HepG2 (cell line): ENCODE measurements around the gene RBBP5. TPM values are rescaled to one million over a fixed set of nuclear protein-coding genes. Genes with fewer than 3 reads are reported as not detected.

Experiments used
- ATAC-seq: fragments of 200-7000 bp; cut with Tn5 transposase; 3 replicates; pipeline ENCODE4 v1.9.1; 2020; ENCODE audit warnings: mild to moderate bottlenecking, moderate library complexity
- BruUV-seq: library from RNA; stranded (reverse); fragments of 400-500 nt; replicated peaks from 2 replicates; lab custom pipeline; 2021; lab: Mats Ljungman, UMichigan
- CTCF ChIA-PET: fragments of 300-600 bp; formaldehyde crosslinking; extraction: SDS; loops from one replicate; lab custom pipeline; 2021; ENCODE audit warnings: low total read pairs, inconsistent platforms, low intra/inter-chr PET ratio; lab: Yijun Ruan, JAX
- POLR2A ChIA-PET: fragments of 350-600 bp; sonication (Branson Sonifier 250); formaldehyde crosslinking; loops from one replicate; lab custom pipeline; 2020; ENCODE audit warnings: antibody characterized with exemption, inconsistent platforms; lab: Yijun Ruan, JAX
- DNase-seq: peaks from one replicate; pipeline ENCODE4 v3.0.0-alpha.2; 2015; ENCODE audit warnings: low spot score
- FAIRE-seq: peaks from 3 replicates; lab custom pipeline; 2011; peaks lifted over from hg19 to GRCh38; lab: Jason Lieb, UNC
- H2AFZ ChIP-seq: one replicate; pipeline ENCODE4 v1.6.1; 2011; ENCODE audit warnings: low read length, inconsistent platforms
- H3K27ac ChIP-seq: fragments of 300-600 bp; 3 replicates; pipeline ENCODE4 v1.8.0; 2011; ENCODE audit warnings: mixed run types, mild to moderate bottlenecking, mixed read lengths, low read length, inconsistent platforms; ENCODE audit not compliant: insufficient read depth; ENCODE audit errors: extremely low read length
- H3K27me3 ChIP-seq, 2 experiments: fragments of 200-600 bp in 1 of 2; 2 replicates in 1 of 2; 3 replicates in 1 of 2; pipeline versions ENCODE4 v1.6.0 to v1.8.0; 2011; ENCODE audit warnings: low read length in 2 of 2, mild to moderate bottlenecking in 2 of 2, moderate library complexity in 2 of 2, inconsistent platforms in 1 of 2; ENCODE audit not compliant: insufficient read depth in 2 of 2, control insufficient read depth in 1 of 2
- H3K36me3 ChIP-seq, 2 experiments: fragments of 200-600 bp in 1 of 2; replicated peaks in 1 of 2; 2 replicates in 1 of 2; 3 replicates in 1 of 2; pipeline versions ENCODE4 v1.5.1 to v1.8.0; 2011; ENCODE audit warnings: low read length in 2 of 2, inconsistent platforms in 1 of 2; ENCODE audit not compliant: insufficient read depth in 2 of 2, control insufficient read depth in 1 of 2
- H3K4me1 ChIP-seq: 2 replicates; pipeline ENCODE4 v1.5.1; 2012; ENCODE audit warnings: low read length, inconsistent platforms; ENCODE audit not compliant: insufficient read depth
- H3K4me2 ChIP-seq: 2 replicates; pipeline ENCODE4 v1.6.0; 2011; ENCODE audit warnings: low read depth, low read length, inconsistent platforms
- H3K4me3 ChIP-seq, 3 experiments: fragments of 200-600 bp in 1 of 3; sonication (generic), shearing (Covaris generic) in 1 of 3; replicated peaks in 1 of 3; 2 replicates each; pipeline ENCODE4 v1.5.1; 2011 to 2016; ENCODE audit warnings: low read length in 3 of 3, inconsistent platforms in 2 of 3, low read depth in 2 of 3, mild to moderate bottlenecking in 2 of 3, control low read depth in 1 of 3, mixed read lengths in 1 of 3; ENCODE audit not compliant: insufficient read depth in 1 of 3
- H3K79me2 ChIP-seq: one replicate; pipeline ENCODE4 v1.6.1; 2011; ENCODE audit warnings: low read length, inconsistent platforms; ENCODE audit not compliant: insufficient read depth
- H3K9ac ChIP-seq: 2 replicates; pipeline ENCODE4 v1.6.0; 2011; ENCODE audit warnings: mild to moderate bottlenecking, low read depth, low read length, inconsistent platforms; ENCODE audit not compliant: insufficient read depth
- H3K9me3 ChIP-seq: 2 replicates; pipeline ENCODE4 v1.5.1; 2012; ENCODE audit warnings: mild to moderate bottlenecking, low read length
- H4K20me1 ChIP-seq: 2 replicates; pipeline ENCODE4 v1.6.0; 2011; ENCODE audit warnings: inconsistent platforms, mild to moderate bottlenecking, low read length, moderate library complexity; ENCODE audit not compliant: insufficient read depth
- BCL3 ChIP-seq: sonication (generic); formaldehyde crosslinking; IDR thresholded peaks from 2 replicates; pipeline ENCODE4 v1.5.1; 2020; ENCODE audit warnings: mild to moderate bottlenecking, missing genetic modification reagents, moderate library complexity
- CC2D1A ChIP-seq: sonication (generic); formaldehyde crosslinking; IDR thresholded peaks from 2 replicates; pipeline ENCODE4 v1.8.1; 2023; ENCODE audit warnings: mild to moderate bottlenecking, missing genetic modification reagents
- FOXJ3 ChIP-seq: sonication (generic); formaldehyde crosslinking; IDR thresholded peaks from 2 replicates; pipeline ENCODE4 v1.4.0; 2020; ENCODE audit warnings: missing genetic modification reagents, mild to moderate bottlenecking, borderline replicate concordance
- HOXA9 ChIP-seq: sonication (generic); formaldehyde crosslinking; IDR thresholded peaks from 2 replicates; pipeline ENCODE4 v1.8.1; 2022; ENCODE audit warnings: missing genetic modification reagents, mild to moderate bottlenecking, moderate library complexity, borderline replicate concordance
- KLF6 ChIP-seq: IDR thresholded peaks from 2 replicates; pipeline ENCODE4 v1.8.0; 2016; ENCODE audit warnings: missing biosample characterization, missing genetic modification reagents
- MAZ ChIP-seq, 2 experiments: sonication (generic) in 1 of 2; formaldehyde crosslinking in 1 of 2; IDR thresholded peaks; 2 replicates each; pipeline versions ENCODE4 v1.5.0 to v1.6.1; 2012 to 2020; ENCODE audit warnings: low read depth in 2 of 2, mild to moderate bottlenecking in 2 of 2, borderline replicate concordance in 1 of 2, improper control_type of control experiment in 1 of 2, low read length in 1 of 2, missing genetic modification reagents in 1 of 2, moderate library complexity in 1 of 2
- MBD4 ChIP-seq: IDR thresholded peaks from 2 replicates; pipeline ENCODE4 v1.6.1; 2012; ENCODE audit warnings: low read length, inconsistent platforms, borderline replicate concordance
- MBNL3 ChIP-seq: fragments of 250-450 bp; sonication (Bioruptor Pico); conservative IDR thresholded peaks from 2 replicates; pipeline ENCODE4 v1.8.0; 2022; ENCODE audit warnings: mild to moderate bottlenecking, inconsistent platforms
- SP1 ChIP-seq, 2 experiments: fragments of 450-650 bp in 1 of 2; sonication (generic) in 1 of 2; formaldehyde crosslinking in 1 of 2; IDR thresholded peaks; 2 replicates each; pipeline versions ENCODE4 v1.4.0 to v1.6.1; 2016 to 2020; ENCODE audit warnings: missing genetic modification reagents in 1 of 2
- ZBTB1 ChIP-seq: sonication (generic); formaldehyde crosslinking; IDR thresholded peaks from 2 replicates; pipeline ENCODE4 v1.4.0; 2020; ENCODE audit warnings: missing genetic modification reagents, borderline replicate concordance
- ZMAT3 ChIP-seq: sonication (generic); formaldehyde crosslinking; conservative IDR thresholded peaks from 2 replicates; pipeline ENCODE4 v1.7.0; 2021; ENCODE audit warnings: missing genetic modification reagents
- ZNF468 ChIP-seq: sonication (generic); formaldehyde crosslinking; IDR thresholded peaks from 2 replicates; pipeline ENCODE4 v1.8.0; 2022; ENCODE audit warnings: mild to moderate bottlenecking, moderate library complexity, missing genetic modification reagents
- ZNF503 ChIP-seq: sonication (generic); formaldehyde crosslinking; IDR thresholded peaks from 2 replicates; pipeline ENCODE4 v1.4.0; 2020; ENCODE audit warnings: missing genetic modification reagents
- ZNF562 ChIP-seq: sonication (generic); formaldehyde crosslinking; IDR thresholded peaks from 2 replicates; pipeline ENCODE4 v1.8.0; 2022; ENCODE audit warnings: missing genetic modification reagents, borderline replicate concordance
- ZNF761 ChIP-seq: sonication (generic); formaldehyde crosslinking; conservative IDR thresholded peaks from 2 replicates; pipeline ENCODE4 v1.4.0; 2020; ENCODE audit warnings: mild to moderate bottlenecking, missing genetic modification reagents
- ZNF879 ChIP-seq: sonication (generic); formaldehyde crosslinking; IDR thresholded peaks from 2 replicates; pipeline ENCODE4 v1.8.1; 2023; ENCODE audit warnings: missing genetic modification reagents
- WGBS: methylation state at CpG from one replicate; pipeline ENCODE4 v1.1.6; 2017; ENCODE audit warnings: low lambda C conversion rate; 5-methylcytosine and 5-hydroxymethylcytosine counted together
- in situ Hi-C: cut with HindIII; loops from 2 replicates; pipeline ENCODE4 v1.10.0; 2017; ENCODE audit warnings: low pct_unique_long_range_greater_than_20kb; ENCODE audit not compliant: extremely low pct_ligation_motif_present
- intact Hi-C: fragments of 100-400 bp; cut with micrococcal nuclease; formaldehyde crosslinking; loops from one replicate; pipeline ENCODE4 v1.10.0; 2022; ENCODE audit not compliant: unreplicated experiment
- polyA plus RNA-seq, 8 experiments: library from polyadenylated mRNA; depleted of rRNA in 3 of 8; stranded (reverse) in 7 of 8; unstranded in 1 of 8; fragments of >200 nt; fragmentation: Illumina TruSeq in 4 of 8; extraction: Trizol in 4 of 8; gene quantifications; 2 replicates each; pipeline versions ENCODE4 v1.2.1 to v1.2.3, GENCODE V29; 2011 to 2016; ENCODE audit warnings: low read depth in 4 of 8, missing spikeins in 1 of 8, mixed read lengths in 1 of 8; ENCODE audit not compliant: insufficient read depth in 1 of 8
- total RNA-seq, 5 experiments: library from RNA; depleted of rRNA; stranded (reverse); fragments of >200 nt; fragmentation: Illumina TruSeq; extraction: Trizol; gene quantifications; 2 replicates each; pipeline ENCODE4 v1.2.3, GENCODE V29; 2016; ENCODE audit warnings: low read depth in 1 of 5

RBBP5 gene
- total and polyA plus RNA-seq, 2 of the 13 experiments (the other 11 are each of a cell fraction or from before 2014, with no cell fraction given), result 6.6 to 17.1 TPM

- WGBS, result 30% methylated on average over 6 of the region's 6 CpGs
- Histone ChIP-seq H3K79me2 (no peaks in the 10 kb centered on the region), H3K9me3 (no peaks in the 10 kb centered on the region), H3K4me3 (no peak overlapping the region), H3K27me3 (peaks cover 3 to 57% of the 10 kb centered on the region in 2 experiments; a peak in 3 of 5 replicates), H4K20me1 (no peaks in the 10 kb centered on the region), H2AFZ (no peak overlapping the region), H3K9ac (no peak overlapping the region), H3K27ac (no peak overlapping the region), H3K36me3 (no peaks in the 10 kb centered on the region), H3K4me1 (no peaks in the 10 kb centered on the region), H3K4me2 (no peak overlapping the region)
- in situ Hi-C loops (no loop called here), intact Hi-C loops (no loop called here)
- ChIA-PET POLR2A (no interaction called here), CTCF (no interaction called here)
- DNase-seq, result no peak
- no TSS peak for BruUV-seq
- TF ChIP-seq ZNF879 (CRISPR knock-in tag) (no peak), ZNF503 (CRISPR knock-in tag) (no peak), SP1 (IDR thresholded peaks at IDR 0.05) (no peak), SP1 (CRISPR knock-in tag; IDR thresholded peaks at IDR 0.05) (no peak), MBNL3 (CRISPR knock-in tag) (no peak), ZNF468 (no peak), MAZ (IDR thresholded peaks at IDR 0.05; ENCODE audit: borderline replicate concordance, low read depth, low read length) (no peak), MAZ (CRISPR knock-in tag; IDR thresholded peaks at IDR 0.05; ENCODE audit: low read depth) (no peak), KLF6 (CRISPR knock-in tag) (no peak), ZMAT3 (CRISPR knock-in tag) (no peak), CC2D1A (no peak), HOXA9 (CRISPR knock-in tag) (no peak), ZNF562 (no peak), ZNF761 (CRISPR knock-in tag) (no peak), MBD4 (no peak), ZBTB1 (CRISPR knock-in tag) (no peak), FOXJ3 (no peak), BCL3 (CRISPR knock-in tag) (no peak)
- no peak for FAIRE-seq
- no peak for ATAC-seq
These were observed 64.7 kb downstream of the RBBP5 start for GRCh38 chr1:205056956-205057568.
